ENCODE results near the gene CCDC50. TPM values are rescaled to one million over a fixed set of nuclear protein-coding genes. Genes with fewer than 3 reads are reported as not detected.

CCDC50 gene
- total RNA-seq, 4 donors from 2014 or later: 133 to 248 (median 194) TPM

DNA sequence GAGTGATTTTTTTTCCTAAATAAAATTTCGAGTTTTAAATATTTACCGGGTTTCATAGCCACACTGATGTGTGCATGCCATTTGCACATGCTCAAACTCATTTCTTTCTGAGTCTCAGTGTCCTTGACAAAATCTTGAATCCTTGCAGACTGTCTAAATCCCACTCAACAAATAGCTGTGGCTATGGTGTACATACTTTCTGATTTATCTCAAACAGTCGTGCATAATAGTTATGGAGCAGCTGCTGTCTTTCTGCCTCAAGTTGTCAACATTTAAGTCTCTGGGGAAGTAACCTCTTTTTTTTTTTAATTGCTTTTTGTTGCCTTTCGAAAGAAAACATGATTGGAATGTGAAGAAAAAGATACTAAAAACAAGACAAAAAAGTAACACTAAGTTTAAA, 53.9 kb downstream of the CCDC50 start:
- Histone ChIP-seq H3K27me3 (no peaks in the 10 kb centered on the region), H3K4me3 (no peak overlapping the region), H3K9me3 (no peaks in the 10 kb centered on the region), H3K36me3 (peaks cover 0 to 53% of the 10 kb centered on the region in 2 donors), H3K27ac (no peak overlapping the region), H3K4me1 (peaks cover 2 to 33% (median 5%) of the 10 kb centered on the region in 3 donors)
- no peak for TF ChIP-seq POLR2AphosphoS5 (IDR thresholded peaks at IDR 0.05)
- TF ChIP-seq EP300 (IDR thresholded peaks at IDR 0.05): no peak
- no peak for TF ChIP-seq POLR2A (IDR thresholded peaks at IDR 0.05)
- no peak for TF ChIP-seq CTCF (IDR thresholded peaks at IDR 0.05)
- ATAC-seq: no peak
- WGBS, 2 donors (ENCODE audit: low coverage in 1 of 2): 51 to 53% methylated on average over 4 of the region's 4 CpGs

DNA sequence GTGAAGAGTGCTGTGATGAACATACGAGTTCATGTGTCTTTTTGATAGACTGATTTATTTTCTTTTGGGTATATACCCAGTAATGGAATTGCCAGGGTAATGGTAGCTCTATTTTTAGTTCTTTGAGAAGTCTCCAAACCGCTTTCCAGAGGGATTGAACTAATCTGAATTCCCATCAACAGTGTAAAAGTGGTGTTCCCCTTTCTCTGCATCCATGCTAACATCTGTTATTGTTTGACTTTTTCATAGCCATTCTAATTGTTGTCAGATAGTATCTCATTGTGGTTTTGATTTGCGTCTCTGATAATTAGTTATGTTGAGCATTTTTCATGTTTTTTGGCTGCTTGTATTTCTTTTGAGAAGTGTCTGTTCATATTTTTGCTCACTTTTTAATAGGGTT, 55.9 kb downstream of the CCDC50 start:
- ATAC-seq: no peak
- Histone ChIP-seq H3K9me3 (no peaks in the 10 kb centered on the region), H3K4me1 (peaks cover 0 to 14% (median 0%) of the 10 kb centered on the region in 3 donors), H3K27ac (no peak overlapping the region), H3K4me3 (no peak overlapping the region), H3K27me3 (no peaks in the 10 kb centered on the region), H3K36me3 (peaks cover 0 to 56% of the 10 kb centered on the region in 2 donors)
- TF ChIP-seq EP300 (IDR thresholded peaks at IDR 0.05): no peak
- TF ChIP-seq POLR2AphosphoS5 (IDR thresholded peaks at IDR 0.05): no peak
- TF ChIP-seq POLR2A (IDR thresholded peaks at IDR 0.05): no peak
- TF ChIP-seq CTCF (IDR thresholded peaks at IDR 0.05): no peak
- 42 to 49% methylated on average over 2 to 3 of the region's 3 CpGs for WGBS, 2 donors (ENCODE audit: low coverage in 1 of 2)

DNA sequence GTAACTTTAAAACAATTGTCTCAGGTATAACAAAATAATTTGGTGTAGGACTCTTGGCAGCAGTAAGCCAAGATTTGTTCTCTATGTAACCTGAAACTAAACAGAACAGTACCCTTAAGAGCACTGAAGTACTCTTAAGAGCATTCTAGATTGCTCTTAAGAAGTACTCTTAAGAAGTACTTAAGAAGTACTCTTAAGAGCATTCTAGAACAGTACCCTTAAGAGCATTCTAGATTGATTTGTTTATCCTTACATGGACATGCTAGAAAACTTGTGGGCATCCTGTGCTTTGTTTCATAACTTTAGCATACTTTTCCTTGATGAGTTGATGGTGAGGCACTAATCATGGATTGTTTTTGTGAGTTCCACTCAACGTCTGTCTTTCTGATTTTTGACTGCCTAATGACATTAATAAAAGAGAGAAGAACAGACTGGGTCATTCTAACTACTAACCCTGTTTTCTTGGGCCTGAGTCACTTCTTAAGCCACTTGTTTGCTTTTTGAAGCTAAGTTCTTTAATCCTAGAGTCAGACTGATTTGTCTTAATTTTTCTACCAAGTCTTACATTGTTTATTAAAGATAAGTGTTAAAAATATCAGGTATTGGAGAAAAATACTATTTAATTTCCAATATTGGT, 58.4 kb downstream of the CCDC50 start:
- Histone ChIP-seq H3K36me3 (peaks cover 0 to 56% of the 10 kb centered on the region in 2 donors), H3K9me3 (no peaks in the 10 kb centered on the region)
- 70 to 75% methylated on average over 1 of the region's 1 CpG for WGBS, 2 donors (ENCODE audit: low coverage in 1 of 2)

GRCh38 chr3:191388823-191389222, 59.6 kb downstream of the CCDC50 start:
- 22 to 31% methylated on average over 1 of the region's 1 CpG for WGBS, 2 donors (ENCODE audit: low coverage in 1 of 2)
- H3K4me1 ChIP-seq: peaks cover 0 to 8% (median 0%) of the 10 kb centered on the region in 3 donors
- H3K4me3 ChIP-seq: no peak overlapping the region
- H3K27me3 ChIP-seq: no peaks in the 10 kb centered on the region
- H3K9me3 ChIP-seq: no peaks in the 10 kb centered on the region
- H3K36me3 ChIP-seq: peaks cover 0 to 48% of the 10 kb centered on the region in 2 donors
- TF ChIP-seq CTCF (IDR thresholded peaks at IDR 0.05) (peak; percentile 17 to 33 (median 22)), EP300 (IDR thresholded peaks at IDR 0.05) (no peak)
- H3K27ac ChIP-seq: no peak overlapping the region
- ATAC-seq: no peak

More for the DNA sequence above, 58.4 kb downstream of the CCDC50 start:
- Histone ChIP-seq H3K4me1 (peaks cover 0 to 5% (median 0%) of the 10 kb centered on the region in 3 donors), H3K4me3 (no peak overlapping the region), H3K27me3 (no peaks in the 10 kb centered on the region), H3K27ac (no peak overlapping the region)
- ATAC-seq: no peak
- TF ChIP-seq POLR2A (IDR thresholded peaks at IDR 0.05): no peak
- no peak for TF ChIP-seq EP300 (IDR thresholded peaks at IDR 0.05)
- no peak for TF ChIP-seq POLR2AphosphoS5 (IDR thresholded peaks at IDR 0.05)
- no peak for TF ChIP-seq CTCF (IDR thresholded peaks at IDR 0.05)

- Histone ChIP-seq H3K36me3 (peaks cover 0 to 39% of the 10 kb centered on the region in 2 donors), H3K9me3 (no peaks in the 10 kb centered on the region), H3K4me1 (peaks cover 0 to 8% (median 0%) of the 10 kb centered on the region in 3 donors), H3K4me3 (no peak overlapping the region), H3K27ac (no peak overlapping the region), H3K27me3 (no peaks in the 10 kb centered on the region)
- no peak for ATAC-seq
- WGBS, 2 donors (ENCODE audit: low coverage in 1 of 2): 100% methylated on average over 3 of the region's 3 CpGs
- TF ChIP-seq POLR2AphosphoS5 (IDR thresholded peaks at IDR 0.05) (no peak), EP300 (IDR thresholded peaks at IDR 0.05) (no peak), POLR2A (IDR thresholded peaks at IDR 0.05) (no peak), CTCF (IDR thresholded peaks at IDR 0.05) (no peak)
Measured at GRCh38 chr3:191390580-191390979, 61.4 kb downstream of the CCDC50 start.
